Hematopoietic multipotent progenitor cell (in vitro differentiated cells): Measurements from ENCODE around the gene CREB3L2. TPM values are rescaled to one million over a fixed set of nuclear protein-coding genes. Genes with fewer than 3 reads are reported as not detected.
"Not testable (repeated sequence)": the region's sequence is repeated elsewhere in the genome, so short reads cannot be mapped to it uniquely, and the experiment has no call there.

ENCODE experiments used
- DNase-seq, 3 donors: peaks; one replicate each; pipeline ENCODE4 v3.0.0-alpha.2; 2011 to 2015; ENCODE audit warnings: low read depth in 2 of 3, low spot score in 2 of 3
- total RNA-seq: library from RNA; depleted of rRNA; stranded (reverse); fragments of >200 nt; gene quantifications from one replicate; pipeline ENCODE4 v1.2.3, GENCODE V29; 2012

CREB3L2 gene
- total RNA-seq, 1 donor: 25.0 TPM

DNA sequence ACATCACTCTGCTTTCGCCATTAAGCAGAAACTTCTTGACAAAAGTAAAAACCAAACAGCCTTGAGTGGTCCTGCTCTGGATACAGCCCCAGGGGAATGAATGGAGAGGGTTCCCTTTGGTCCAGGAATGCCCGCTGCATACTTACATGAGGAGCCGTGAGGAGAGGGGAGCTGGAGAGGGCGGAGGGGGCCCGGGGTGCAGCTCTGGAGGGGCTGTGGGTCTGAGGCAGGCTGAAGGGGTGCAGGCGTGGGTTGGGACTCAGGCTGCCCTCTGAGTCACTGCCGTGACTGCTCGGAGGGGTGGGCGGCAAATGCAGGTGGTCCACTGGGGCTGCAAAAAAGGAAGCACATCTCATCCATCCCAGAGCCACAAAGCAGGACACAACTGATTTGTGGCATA lies 93.8 kb downstream of the CREB3L2 start:
- DNase-seq: no peak

GRCh38 chr7:137906636-137907035 lies 95.2 kb downstream of the CREB3L2 start:
- DNase-seq: not testable (repeated sequence)

DNA sequence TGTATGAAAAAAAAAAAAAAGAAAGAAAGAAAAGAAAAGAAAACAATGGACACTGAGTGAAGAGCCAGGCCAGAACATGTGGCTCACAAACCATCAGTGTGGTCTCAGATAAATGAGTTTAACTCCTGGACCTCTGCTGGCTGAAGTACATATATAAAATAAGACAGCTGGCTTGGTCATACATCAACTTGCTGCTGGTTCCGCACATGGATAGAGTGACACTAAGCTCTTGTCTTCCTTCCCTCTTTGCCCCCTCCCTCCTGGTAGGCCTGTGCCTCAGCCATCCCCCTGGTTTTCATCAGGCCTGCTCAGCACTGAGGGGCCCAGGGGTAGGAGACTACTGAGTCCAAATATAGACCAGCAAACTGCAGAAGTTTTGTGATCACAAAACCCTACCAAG lies 97.1 kb downstream of the CREB3L2 start:
- DNase-seq: peak in 2 of 3 donors; percentile 7 to 13

- DNase-seq: peak; percentile 51 to 89 (median 75)
These were observed 98.3 kb downstream of the CREB3L2 start for GRCh38 chr7:137903382-137904169.

GRCh38 chr7:137900137-137900536 lies 101.7 kb downstream of the CREB3L2 start:
- DNase-seq: no peak

- peak; percentile 40 to 91 (median 85) for DNase-seq
These were observed 102.8 kb downstream of the CREB3L2 start for GRCh38 chr7:137898839-137899721.

DNA sequence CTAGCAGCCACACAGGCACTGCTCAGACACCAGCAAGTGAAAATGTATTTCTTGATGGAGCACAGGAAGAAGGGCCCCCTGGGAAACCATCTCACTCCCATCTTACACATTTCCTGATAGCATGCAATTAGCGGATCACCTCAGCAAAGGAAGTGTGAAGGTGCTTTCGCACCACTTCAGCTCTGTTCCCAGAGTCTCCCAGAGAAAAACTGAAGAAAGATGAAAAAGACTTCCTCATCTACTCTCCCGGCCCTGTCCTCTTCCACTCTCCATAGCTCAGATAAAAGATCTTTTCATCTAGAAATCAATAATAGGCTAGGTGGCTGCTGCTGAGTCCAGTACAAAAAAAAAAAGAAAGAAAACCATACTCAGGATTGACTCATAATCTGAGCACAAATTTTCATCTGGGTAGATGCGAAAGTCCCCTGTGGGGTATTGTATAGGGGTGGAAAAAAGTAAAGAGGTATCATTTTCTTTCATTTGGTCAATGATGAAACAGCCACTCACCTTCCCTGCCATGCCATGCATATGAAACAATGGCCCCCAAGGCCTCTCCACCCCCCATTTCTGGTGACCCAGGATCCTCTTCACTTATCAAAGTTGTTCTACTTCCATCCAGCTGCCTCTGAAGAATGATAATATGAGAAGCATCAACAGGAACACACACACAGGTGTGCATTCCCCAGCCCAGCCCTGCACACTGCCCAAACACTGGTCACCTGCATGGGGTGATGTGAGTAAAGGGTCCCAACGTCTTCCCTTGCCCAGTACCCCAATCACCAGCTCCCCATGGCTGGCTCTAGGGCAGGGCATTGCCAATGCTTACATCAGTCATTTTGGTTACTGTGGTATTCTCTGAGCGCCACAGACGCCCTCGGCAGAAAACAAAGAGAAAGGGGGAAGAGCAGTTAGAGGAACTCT lies 106.3 kb downstream of the CREB3L2 start:
- DNase-seq: no peak

GRCh38 chr7:137893143-137893742 lies 108.6 kb downstream of the CREB3L2 start:
- no peak for DNase-seq

- no peak for DNase-seq
These were observed 110.8 kb downstream of the CREB3L2 start for GRCh38 chr7:137891016-137891655.

- no peak for DNase-seq
These were observed 111.4 kb downstream of the CREB3L2 start for GRCh38 chr7:137890449-137890921.

DNA sequence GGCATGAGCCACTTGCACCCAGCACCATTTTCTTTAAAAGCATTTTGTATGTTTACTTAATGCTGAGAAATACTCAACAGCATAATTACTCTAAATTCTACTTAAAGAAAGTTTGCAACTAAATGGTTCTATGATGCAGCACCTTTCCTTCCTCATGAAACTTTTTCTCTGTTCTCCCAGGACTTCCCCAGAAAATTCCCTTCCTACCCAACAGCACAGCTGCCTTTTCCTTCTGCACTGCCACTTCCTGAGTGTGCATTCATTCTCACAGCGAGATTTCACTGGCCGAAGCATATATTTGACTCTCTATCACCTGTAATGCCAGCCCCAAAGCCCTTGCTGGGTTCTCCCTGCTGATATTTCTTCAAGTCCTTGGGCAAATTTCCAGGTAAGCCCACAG lies 113.6 kb downstream of the CREB3L2 start:
- no peak for DNase-seq

DNA sequence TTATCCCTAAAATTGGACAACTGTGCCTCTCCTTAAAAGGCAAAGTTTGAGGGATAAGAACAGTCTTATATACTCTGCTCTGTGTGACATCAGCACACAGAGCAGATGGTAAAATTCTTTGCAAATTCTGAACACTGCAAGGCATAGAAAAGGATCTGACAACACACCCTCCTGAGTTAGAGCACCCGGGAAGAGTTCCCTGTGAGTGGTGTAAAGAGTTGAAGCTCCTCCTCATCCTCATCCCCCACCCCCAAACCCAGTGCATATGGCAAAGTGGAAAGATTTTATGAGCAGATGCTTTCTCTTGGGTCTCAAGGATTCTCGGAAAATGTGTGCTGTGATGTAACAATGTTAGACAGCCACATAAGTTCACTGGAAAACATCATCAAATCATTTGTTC lies 115.1 kb downstream of the CREB3L2 start:
- no peak for DNase-seq

GRCh38 chr7:137886281-137886680 lies 115.6 kb downstream of the CREB3L2 start:
- DNase-seq: no peak

- no peak for DNase-seq
These were observed 116.2 kb downstream of the CREB3L2 start for GRCh38 chr7:137885678-137886077.

GRCh38 chr7:137882806-137883205 lies 119.1 kb downstream of the CREB3L2 start:
- no peak for DNase-seq

- no peak for DNase-seq
These were observed 119.6 kb downstream of the CREB3L2 start for GRCh38 chr7:137882261-137882668.

- DNase-seq: no peak
These were observed 120.2 kb downstream of the CREB3L2 start for GRCh38 chr7:137881607-137882260.

DNA sequence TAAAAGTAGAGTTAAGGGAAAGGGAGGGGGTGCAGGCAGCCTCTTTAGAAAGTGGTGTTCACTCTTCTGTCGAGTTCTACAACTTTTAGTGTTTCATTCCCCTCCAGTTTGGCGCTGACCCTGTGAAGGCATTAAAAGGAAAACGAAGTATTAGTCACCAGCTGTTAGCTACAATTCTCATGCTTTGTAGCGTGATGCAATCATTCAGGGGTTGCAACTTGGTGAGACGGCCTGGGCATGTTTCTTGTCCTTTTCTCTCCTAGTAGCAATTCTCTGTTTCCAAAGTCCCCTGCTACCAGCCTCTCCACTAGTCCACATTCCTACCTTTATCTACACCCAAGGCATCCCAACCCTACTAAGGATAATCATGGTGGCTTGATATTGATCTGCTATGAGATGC lies 121.5 kb downstream of the CREB3L2 start:
- DNase-seq: no peak
